SK-N-SH treated with all-trans-retinoic acid at 6 μM for 48 hours (cell line): ENCODE results near the gene GPM6B.

Source experiments
- ARNTL ChIP-seq: fragments of 450-650 bp; formaldehyde crosslinking; IDR thresholded peaks from 2 replicates; pipeline ENCODE4 v1.5.0; 2020; ENCODE audit warnings: low read depth, mild to moderate bottlenecking, moderate library complexity, borderline replicate concordance
- CSDC2 ChIP-seq: fragments of 250-450 bp; sonication (Bioruptor Pico); IDR thresholded peaks from 2 replicates; pipeline ENCODE4 v1.5.0; 2020; ENCODE audit warnings: mild to moderate bottlenecking, moderate library complexity
- ESRRG ChIP-seq: fragments of 250-450 bp; sonication (Bioruptor Pico); IDR thresholded peaks from 2 replicates; pipeline ENCODE4 v1.6.1; 2021; ENCODE audit warnings: mild to moderate bottlenecking
- GLIS3 ChIP-seq: fragments of 250-450 bp; sonication (Bioruptor Pico); IDR thresholded peaks from 2 replicates; pipeline ENCODE4 v1.5.0; 2020; ENCODE audit warnings: mild to moderate bottlenecking, moderate library complexity
- ISL1 ChIP-seq: fragments of 250-450 bp; sonication (Bioruptor Pico); IDR thresholded peaks from 2 replicates; pipeline ENCODE4 v2.1.2; 2022; ENCODE audit warnings: mild to moderate bottlenecking, moderate library complexity
- OSR1 ChIP-seq: fragments of 250-450 bp; sonication (Bioruptor Pico); IDR thresholded peaks from 2 replicates; pipeline ENCODE4 v1.8.0; 2022; ENCODE audit warnings: moderate library complexity, mild to moderate bottlenecking, inconsistent platforms
- PPARA ChIP-seq: fragments of 250-450 bp; sonication (Bioruptor Pico); IDR thresholded peaks from 2 replicates; pipeline ENCODE4 v1.5.0; 2020; ENCODE audit warnings: mild to moderate bottlenecking, borderline replicate concordance
- SNAI2 ChIP-seq: fragments of 250-450 bp; sonication (Bioruptor Pico); IDR thresholded peaks from 2 replicates; pipeline ENCODE4 v1.5.0; 2020; ENCODE audit warnings: mild to moderate bottlenecking, moderate library complexity
- TCF4 ChIP-seq: fragments of 250-450 bp; sonication (Bioruptor Pico); IDR thresholded peaks from 2 replicates; pipeline ENCODE4 v1.8.0; 2021; ENCODE audit warnings: mild to moderate bottlenecking, moderate library complexity, borderline replicate concordance
- ZFP30 ChIP-seq: fragments of 450-650 bp; formaldehyde crosslinking; IDR thresholded peaks from 2 replicates; pipeline ENCODE4 v1.5.0; 2022; ENCODE audit warnings: mild to moderate bottlenecking, moderate library complexity
- ZNF565 ChIP-seq: fragments of 450-650 bp; formaldehyde crosslinking; conservative IDR thresholded peaks from 2 replicates; pipeline ENCODE4 v1.5.0; 2020; ENCODE audit warnings: low read depth, mild to moderate bottlenecking, moderate library complexity
- TF ChIP-seq, protein P1 (sequence below): fragments of 250-450 bp; sonication (Bioruptor Pico); IDR thresholded peaks from 2 replicates; pipeline ENCODE4 v1.5.1; 2020; ENCODE audit warnings: low read depth, mild to moderate bottlenecking, moderate library complexity
- TF ChIP-seq, protein P2 (sequence below): fragments of 250-450 bp; sonication (Bioruptor Pico); IDR thresholded peaks from 2 replicates; pipeline ENCODE4 v1.8.0; 2021; ENCODE audit warnings: low read depth, mild to moderate bottlenecking, moderate library complexity, borderline replicate concordance

DNA sequence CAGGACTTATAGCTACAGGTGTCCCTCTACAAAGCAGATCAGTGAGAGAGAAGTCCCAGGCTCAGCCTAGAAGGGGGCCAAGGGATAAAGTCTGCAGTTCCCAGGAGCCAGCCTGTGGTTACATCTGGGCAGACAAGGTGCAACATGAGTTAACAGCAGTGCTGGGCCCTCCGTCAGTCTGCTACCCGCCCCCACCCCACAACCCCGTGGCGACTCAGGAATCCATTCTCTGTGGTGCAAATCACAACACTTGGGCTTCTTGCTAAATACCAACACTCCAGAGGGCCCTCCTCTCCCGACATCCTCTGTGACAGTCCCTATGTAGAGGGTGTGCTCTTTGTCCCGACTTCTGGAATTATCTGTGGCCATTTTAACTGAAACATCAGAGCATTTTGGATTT, 13.8 kb downstream of the GPM6B start:
- no peak for TF ChIP-seq GLIS3 (CRISPR knock-in tag)
- TF ChIP-seq, protein P1, sequence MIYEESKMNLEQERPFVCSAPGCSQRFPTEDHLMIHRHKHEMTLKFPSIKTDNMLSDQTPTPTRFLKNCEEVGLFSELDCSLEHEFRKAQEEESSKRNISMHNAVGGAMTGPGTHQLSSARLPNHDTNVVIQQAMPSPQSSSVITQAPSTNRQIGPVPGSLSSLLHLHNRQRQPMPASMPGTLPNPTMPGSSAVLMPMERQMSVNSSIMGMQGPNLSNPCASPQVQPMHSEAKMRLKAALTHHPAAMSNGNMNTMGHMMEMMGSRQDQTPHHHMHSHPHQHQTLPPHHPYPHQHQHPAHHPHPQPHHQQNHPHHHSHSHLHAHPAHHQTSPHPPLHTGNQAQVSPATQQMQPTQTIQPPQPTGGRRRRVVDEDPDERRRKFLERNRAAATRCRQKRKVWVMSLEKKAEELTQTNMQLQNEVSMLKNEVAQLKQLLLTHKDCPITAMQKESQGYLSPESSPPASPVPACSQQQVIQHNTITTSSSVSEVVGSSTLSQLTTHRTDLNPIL (CRISPR knock-in tag) = no peak
- no peak for TF ChIP-seq ESRRG (CRISPR knock-in tag)
- TF ChIP-seq OSR1 = no peak
- no peak for TF ChIP-seq ISL1 (CRISPR knock-in tag)
- no peak for TF ChIP-seq ARNTL (CRISPR knock-in tag)
- TF ChIP-seq SNAI2 (CRISPR knock-in tag) = no peak
- TF ChIP-seq, protein P2, sequence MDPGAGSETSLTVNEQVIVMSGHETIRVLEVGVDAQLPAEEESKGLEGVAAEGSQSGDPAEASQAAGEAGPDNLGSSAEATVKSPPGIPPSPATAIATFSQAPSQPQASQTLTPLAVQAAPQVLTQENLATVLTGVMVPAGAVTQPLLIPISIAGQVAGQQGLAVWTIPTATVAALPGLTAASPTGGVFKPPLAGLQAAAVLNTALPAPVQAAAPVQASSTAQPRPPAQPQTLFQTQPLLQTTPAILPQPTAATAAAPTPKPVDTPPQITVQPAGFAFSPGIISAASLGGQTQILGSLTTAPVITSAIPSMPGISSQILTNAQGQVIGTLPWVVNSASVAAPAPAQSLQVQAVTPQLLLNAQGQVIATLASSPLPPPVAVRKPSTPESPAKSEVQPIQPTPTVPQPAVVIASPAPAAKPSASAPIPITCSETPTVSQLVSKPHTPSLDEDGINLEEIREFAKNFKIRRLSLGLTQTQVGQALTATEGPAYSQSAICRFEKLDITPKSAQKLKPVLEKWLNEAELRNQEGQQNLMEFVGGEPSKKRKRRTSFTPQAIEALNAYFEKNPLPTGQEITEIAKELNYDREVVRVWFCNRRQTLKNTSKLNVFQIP (CRISPR knock-in tag) = no peak
- TF ChIP-seq PPARA = no peak
- TF ChIP-seq CSDC2 (CRISPR knock-in tag) = no peak
- TF ChIP-seq ZNF565 (CRISPR knock-in tag) = no peak
- no peak for TF ChIP-seq ZFP30 (CRISPR knock-in tag)
- TF ChIP-seq TCF4 (CRISPR knock-in tag) = no peak
